ENCODE measurements around the gene FOCAD.

DNA sequence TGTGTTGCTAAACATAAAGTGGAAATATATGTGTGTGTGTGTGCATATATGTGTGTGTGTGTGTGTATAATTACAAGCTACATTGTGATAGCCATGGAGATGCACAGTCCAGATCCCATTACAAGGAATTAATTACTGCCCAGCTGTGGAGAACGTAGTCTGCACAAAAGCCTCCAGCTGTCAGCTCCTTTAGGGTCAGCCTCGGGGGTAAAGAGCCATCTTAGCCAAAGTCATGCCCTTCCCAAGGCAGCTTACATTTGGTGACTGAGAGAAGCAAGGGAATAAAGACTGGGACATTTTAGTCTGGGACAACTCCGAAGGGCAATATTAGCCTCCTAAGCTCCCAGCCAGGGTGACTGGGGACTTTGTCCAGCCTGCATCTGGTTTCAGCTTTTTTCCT, 21.9 kb upstream of the FOCAD start:
- TF ChIP-seq, protein P1, sequence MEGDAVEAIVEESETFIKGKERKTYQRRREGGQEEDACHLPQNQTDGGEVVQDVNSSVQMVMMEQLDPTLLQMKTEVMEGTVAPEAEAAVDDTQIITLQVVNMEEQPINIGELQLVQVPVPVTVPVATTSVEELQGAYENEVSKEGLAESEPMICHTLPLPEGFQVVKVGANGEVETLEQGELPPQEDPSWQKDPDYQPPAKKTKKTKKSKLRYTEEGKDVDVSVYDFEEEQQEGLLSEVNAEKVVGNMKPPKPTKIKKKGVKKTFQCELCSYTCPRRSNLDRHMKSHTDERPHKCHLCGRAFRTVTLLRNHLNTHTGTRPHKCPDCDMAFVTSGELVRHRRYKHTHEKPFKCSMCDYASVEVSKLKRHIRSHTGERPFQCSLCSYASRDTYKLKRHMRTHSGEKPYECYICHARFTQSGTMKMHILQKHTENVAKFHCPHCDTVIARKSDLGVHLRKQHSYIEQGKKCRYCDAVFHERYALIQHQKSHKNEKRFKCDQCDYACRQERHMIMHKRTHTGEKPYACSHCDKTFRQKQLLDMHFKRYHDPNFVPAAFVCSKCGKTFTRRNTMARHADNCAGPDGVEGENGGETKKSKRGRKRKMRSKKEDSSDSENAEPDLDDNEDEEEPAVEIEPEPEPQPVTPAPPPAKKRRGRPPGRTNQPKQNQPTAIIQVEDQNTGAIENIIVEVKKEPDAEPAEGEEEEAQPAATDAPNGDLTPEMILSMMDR (IDR thresholded peaks at IDR 0.05 in 2 of 3, conservative IDR thresholded peaks at IDR 0.05 in 1 of 3; ENCODE audit: control insufficient read depth in 2 of 3, extremely low read depth in 1 of 3, insufficient read depth in 1 of 3, low read depth in 3 of 3, low read length in 3 of 3), result no peak
- TF ChIP-seq ZBED1 (IDR thresholded peaks at IDR 0.05; ENCODE audit: borderline replicate concordance) (no peak), POLR2A (IDR thresholded peaks at IDR 0.05; ENCODE audit: low read depth, low read length) (no peak), CREB1 (IDR thresholded peaks at IDR 0.05; ENCODE audit: low read depth) (no peak), EP300 (IDR thresholded peaks at IDR 0.05; ENCODE audit: borderline replicate concordance in 1 of 2, control insufficient read depth in 1 of 2, low read depth in 2 of 2, low read length in 2 of 2) (no peak), POLR2AphosphoS5 (IDR thresholded peaks at IDR 0.05; ENCODE audit: low read length) (no peak), JUNB (IDR thresholded peaks at IDR 0.05) (no peak), TCF12 (IDR thresholded peaks at IDR 0.05; ENCODE audit: low read depth, low read length) (no peak), SUZ12 (IDR thresholded peaks at IDR 0.05; ENCODE audit: unreplicated experiment) (no peak), EGR1 (IDR thresholded peaks at IDR 0.05; ENCODE audit: borderline replicate concordance in 1 of 2, low read depth in 2 of 2, low read length in 2 of 2) (no peak), LARP7 (IDR thresholded peaks at IDR 0.05) (no peak)
- TF ChIP-seq, protein P2, sequence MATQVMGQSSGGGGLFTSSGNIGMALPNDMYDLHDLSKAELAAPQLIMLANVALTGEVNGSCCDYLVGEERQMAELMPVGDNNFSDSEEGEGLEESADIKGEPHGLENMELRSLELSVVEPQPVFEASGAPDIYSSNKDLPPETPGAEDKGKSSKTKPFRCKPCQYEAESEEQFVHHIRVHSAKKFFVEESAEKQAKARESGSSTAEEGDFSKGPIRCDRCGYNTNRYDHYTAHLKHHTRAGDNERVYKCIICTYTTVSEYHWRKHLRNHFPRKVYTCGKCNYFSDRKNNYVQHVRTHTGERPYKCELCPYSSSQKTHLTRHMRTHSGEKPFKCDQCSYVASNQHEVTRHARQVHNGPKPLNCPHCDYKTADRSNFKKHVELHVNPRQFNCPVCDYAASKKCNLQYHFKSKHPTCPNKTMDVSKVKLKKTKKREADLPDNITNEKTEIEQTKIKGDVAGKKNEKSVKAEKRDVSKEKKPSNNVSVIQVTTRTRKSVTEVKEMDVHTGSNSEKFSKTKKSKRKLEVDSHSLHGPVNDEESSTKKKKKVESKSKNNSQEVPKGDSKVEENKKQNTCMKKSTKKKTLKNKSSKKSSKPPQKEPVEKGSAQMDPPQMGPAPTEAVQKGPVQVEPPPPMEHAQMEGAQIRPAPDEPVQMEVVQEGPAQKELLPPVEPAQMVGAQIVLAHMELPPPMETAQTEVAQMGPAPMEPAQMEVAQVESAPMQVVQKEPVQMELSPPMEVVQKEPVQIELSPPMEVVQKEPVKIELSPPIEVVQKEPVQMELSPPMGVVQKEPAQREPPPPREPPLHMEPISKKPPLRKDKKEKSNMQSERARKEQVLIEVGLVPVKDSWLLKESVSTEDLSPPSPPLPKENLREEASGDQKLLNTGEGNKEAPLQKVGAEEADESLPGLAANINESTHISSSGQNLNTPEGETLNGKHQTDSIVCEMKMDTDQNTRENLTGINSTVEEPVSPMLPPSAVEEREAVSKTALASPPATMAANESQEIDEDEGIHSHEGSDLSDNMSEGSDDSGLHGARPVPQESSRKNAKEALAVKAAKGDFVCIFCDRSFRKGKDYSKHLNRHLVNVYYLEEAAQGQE (IDR thresholded peaks at IDR 0.05; ENCODE audit: low read depth, low read length), result no peak
- TF ChIP-seq, protein P3, sequence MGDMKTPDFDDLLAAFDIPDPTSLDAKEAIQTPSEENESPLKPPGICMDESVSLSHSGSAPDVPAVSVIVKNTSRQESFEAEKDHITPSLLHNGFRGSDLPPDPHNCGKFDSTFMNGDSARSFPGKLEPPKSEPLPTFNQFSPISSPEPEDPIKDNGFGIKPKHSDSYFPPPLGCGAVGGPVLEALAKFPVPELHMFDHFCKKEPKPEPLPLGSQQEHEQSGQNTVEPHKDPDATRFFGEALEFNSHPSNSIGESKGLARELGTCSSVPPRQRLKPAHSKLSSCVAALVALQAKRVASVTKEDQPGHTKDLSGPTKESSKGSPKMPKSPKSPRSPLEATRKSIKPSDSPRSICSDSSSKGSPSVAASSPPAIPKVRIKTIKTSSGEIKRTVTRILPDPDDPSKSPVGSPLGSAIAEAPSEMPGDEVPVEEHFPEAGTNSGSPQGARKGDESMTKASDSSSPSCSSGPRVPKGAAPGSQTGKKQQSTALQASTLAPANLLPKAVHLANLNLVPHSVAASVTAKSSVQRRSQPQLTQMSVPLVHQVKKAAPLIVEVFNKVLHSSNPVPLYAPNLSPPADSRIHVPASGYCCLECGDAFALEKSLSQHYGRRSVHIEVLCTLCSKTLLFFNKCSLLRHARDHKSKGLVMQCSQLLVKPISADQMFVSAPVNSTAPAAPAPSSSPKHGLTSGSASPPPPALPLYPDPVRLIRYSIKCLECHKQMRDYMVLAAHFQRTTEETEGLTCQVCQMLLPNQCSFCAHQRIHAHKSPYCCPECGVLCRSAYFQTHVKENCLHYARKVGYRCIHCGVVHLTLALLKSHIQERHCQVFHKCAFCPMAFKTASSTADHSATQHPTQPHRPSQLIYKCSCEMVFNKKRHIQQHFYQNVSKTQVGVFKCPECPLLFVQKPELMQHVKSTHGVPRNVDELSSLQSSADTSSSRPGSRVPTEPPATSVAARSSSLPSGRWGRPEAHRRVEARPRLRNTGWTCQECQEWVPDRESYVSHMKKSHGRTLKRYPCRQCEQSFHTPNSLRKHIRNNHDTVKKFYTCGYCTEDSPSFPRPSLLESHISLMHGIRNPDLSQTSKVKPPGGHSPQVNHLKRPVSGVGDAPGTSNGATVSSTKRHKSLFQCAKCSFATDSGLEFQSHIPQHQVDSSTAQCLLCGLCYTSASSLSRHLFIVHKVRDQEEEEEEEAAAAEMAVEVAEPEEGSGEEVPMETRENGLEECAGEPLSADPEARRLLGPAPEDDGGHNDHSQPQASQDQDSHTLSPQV (IDR thresholded peaks at IDR 0.05), result no peak
